ENCODE results near the gene POLRMT. TPM values are rescaled to one million over a fixed set of nuclear protein-coding genes. Genes with fewer than 3 reads are reported as not detected.

Gene POLRMT
- total RNA-seq, 1 experiment from 2014 or later = 139 TPM

GRCh38 chr19:642767-643727 is 9.7 kb upstream of the POLRMT start (continued):
- TF ChIP-seq, protein P1, sequence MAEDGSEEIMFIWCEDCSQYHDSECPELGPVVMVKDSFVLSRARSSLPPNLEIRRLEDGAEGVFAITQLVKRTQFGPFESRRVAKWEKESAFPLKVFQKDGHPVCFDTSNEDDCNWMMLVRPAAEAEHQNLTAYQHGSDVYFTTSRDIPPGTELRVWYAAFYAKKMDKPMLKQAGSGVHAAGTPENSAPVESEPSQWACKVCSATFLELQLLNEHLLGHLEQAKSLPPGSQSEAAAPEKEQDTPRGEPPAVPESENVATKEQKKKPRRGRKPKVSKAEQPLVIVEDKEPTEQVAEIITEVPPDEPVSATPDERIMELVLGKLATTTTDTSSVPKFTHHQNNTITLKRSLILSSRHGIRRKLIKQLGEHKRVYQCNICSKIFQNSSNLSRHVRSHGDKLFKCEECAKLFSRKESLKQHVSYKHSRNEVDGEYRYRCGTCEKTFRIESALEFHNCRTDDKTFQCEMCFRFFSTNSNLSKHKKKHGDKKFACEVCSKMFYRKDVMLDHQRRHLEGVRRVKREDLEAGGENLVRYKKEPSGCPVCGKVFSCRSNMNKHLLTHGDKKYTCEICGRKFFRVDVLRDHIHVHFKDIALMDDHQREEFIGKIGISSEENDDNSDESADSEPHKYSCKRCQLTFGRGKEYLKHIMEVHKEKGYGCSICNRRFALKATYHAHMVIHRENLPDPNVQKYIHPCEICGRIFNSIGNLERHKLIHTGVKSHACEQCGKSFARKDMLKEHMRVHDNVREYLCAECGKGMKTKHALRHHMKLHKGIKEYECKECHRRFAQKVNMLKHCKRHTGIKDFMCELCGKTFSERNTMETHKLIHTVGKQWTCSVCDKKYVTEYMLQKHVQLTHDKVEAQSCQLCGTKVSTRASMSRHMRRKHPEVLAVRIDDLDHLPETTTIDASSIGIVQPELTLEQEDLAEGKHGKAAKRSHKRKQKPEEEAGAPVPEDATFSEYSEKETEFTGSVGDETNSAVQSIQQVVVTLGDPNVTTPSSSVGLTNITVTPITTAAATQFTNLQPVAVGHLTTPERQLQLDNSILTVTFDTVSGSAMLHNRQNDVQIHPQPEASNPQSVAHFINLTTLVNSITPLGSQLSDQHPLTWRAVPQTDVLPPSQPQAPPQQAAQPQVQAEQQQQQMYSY (CRISPR knock-in tag; IDR thresholded peaks at IDR 0.05) = no peak
- TF ChIP-seq, protein P2, sequence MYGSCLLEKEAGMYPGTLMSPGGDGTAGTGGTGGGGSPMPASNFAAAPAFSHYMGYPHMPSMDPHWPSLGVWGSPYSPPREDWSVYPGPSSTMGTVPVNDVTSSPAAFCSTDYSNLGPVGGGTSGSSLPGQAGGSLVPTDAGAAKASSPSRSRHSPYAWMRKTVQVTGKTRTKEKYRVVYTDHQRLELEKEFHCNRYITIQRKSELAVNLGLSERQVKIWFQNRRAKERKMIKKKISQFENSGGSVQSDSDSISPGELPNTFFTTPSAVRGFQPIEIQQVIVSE (CRISPR knock-in tag; IDR thresholded peaks at IDR 0.05; ENCODE audit: borderline replicate concordance) = no peak

- ATAC-seq (no peak), DNase-seq (ENCODE audit: low spot score) (no peak)
- Mint-ChIP-seq H3K27ac (no peak overlapping the region), H3K4me3 (no peak overlapping the region), H3K36me3 (no peaks in the 10 kb centered on the region; the same call in 1 of the 2 replicates), H3K27me3 (ENCODE audit: low read depth) (peaks cover 26% of the 10 kb centered on the region), H3K4me1 (peaks cover 4% of the 10 kb centered on the region), H3K9me3 (peaks cover 4% of the 10 kb centered on the region; the same call in 1 of the 2 replicates)
- CTCF ChIA-PET = interaction anchor here (0.8 kb wide), 1 partner anchor 135 kb away, joined by 3 read pairs; no protein-coding TSS in a partner anchor
- POLR2A ChIA-PET = no interaction called here
- TF ChIP-seq ZNF219 (CRISPR knock-in tag; IDR thresholded peaks at IDR 0.05; ENCODE audit: borderline replicate concordance) (no peak), NR1H2 (CRISPR knock-in tag; IDR thresholded peaks at IDR 0.05) (no peak), FOXJ3 (CRISPR knock-in tag; IDR thresholded peaks at IDR 0.05; ENCODE audit: borderline replicate concordance) (no peak), AFF4 (CRISPR knock-in tag; IDR thresholded peaks at IDR 0.05; ENCODE audit: borderline replicate concordance) (no peak), ELF4 (CRISPR knock-in tag; IDR thresholded peaks at IDR 0.05; ENCODE audit: low read depth) (no peak), NR3C1 (CRISPR knock-in tag; conservative IDR thresholded peaks at IDR 0.05; ENCODE audit: low read depth) (no peak), NFE2L1 (CRISPR knock-in tag; IDR thresholded peaks at IDR 0.05) (no peak), ZNF138 (CRISPR knock-in tag; conservative IDR thresholded peaks at IDR 0.05) (no peak), TEAD4 (CRISPR knock-in tag; IDR thresholded peaks at IDR 0.05) (no peak), MYBL2 (CRISPR knock-in tag; IDR thresholded peaks at IDR 0.05) (no peak), NR2C2 (CRISPR knock-in tag; IDR thresholded peaks at IDR 0.05) (no peak)
- TF ChIP-seq, protein P3, sequence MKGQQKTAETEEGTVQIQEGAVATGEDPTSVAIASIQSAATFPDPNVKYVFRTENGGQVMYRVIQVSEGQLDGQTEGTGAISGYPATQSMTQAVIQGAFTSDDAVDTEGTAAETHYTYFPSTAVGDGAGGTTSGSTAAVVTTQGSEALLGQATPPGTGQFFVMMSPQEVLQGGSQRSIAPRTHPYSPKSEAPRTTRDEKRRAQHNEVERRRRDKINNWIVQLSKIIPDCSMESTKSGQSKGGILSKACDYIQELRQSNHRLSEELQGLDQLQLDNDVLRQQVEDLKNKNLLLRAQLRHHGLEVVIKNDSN (CRISPR knock-in tag; IDR thresholded peaks at IDR 0.05) = no peak
- TF ChIP-seq, protein P4, sequence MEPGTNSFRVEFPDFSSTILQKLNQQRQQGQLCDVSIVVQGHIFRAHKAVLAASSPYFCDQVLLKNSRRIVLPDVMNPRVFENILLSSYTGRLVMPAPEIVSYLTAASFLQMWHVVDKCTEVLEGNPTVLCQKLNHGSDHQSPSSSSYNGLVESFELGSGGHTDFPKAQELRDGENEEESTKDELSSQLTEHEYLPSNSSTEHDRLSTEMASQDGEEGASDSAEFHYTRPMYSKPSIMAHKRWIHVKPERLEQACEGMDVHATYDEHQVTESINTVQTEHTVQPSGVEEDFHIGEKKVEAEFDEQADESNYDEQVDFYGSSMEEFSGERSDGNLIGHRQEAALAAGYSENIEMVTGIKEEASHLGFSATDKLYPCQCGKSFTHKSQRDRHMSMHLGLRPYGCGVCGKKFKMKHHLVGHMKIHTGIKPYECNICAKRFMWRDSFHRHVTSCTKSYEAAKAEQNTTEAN (CRISPR knock-in tag; IDR thresholded peaks at IDR 0.05) = no peak
Observed at GRCh38 chr19:641702-642101, 8.4 kb upstream of the POLRMT start.
